ENCODE measurements around the gene ELFN1.

GRCh38 chr7:1663857-1664651, 6.0 kb upstream of the ELFN1 start:
- TF ChIP-seq GATA2 (IDR thresholded peaks at IDR 0.05; ENCODE audit: low read depth, low read length) = no peak
- TF ChIP-seq GATA3 (IDR thresholded peaks at IDR 0.05; ENCODE audit: low read depth, low read length) = no peak

Data from SH-SY5Y (cell line).